K562 (cell line): ENCODE data around the gene ADAT1. TPM values are rescaled to one million over a fixed set of nuclear protein-coding genes. Genes with fewer than 3 reads are reported as not detected.
A peak's percentile ranks its signal among the peaks of the same experiment; 100 is the strongest.

Experiments used
- BRD9 ChIP-seq: fragments of 450-650 bp; IDR thresholded peaks from 2 replicates; pipeline ENCODE4 v1.6.1; 2018; ENCODE audit warnings: low read depth; ENCODE audit not compliant: partially characterized antibody
- COPS2 ChIP-seq: fragments of 450-650 bp; conservative IDR thresholded peaks from 2 replicates; pipeline ENCODE4 v1.6.1; 2016; ENCODE audit warnings: mild to moderate bottlenecking, moderate library complexity
- EP300 ChIP-seq: IDR thresholded peaks from 2 replicates; pipeline ENCODE4 v1.6.1; 2012; ENCODE audit warnings: low read length, improper control_type of control experiment
- EP400 ChIP-seq: fragments of 450-650 bp; IDR thresholded peaks from 2 replicates; pipeline ENCODE4 v1.6.1; 2017; ENCODE audit warnings: antibody characterized with exemption, mild to moderate bottlenecking, moderate library complexity
- ETV1 ChIP-seq: fragments of 450-650 bp; conservative IDR thresholded peaks from 2 replicates; pipeline ENCODE4 v1.6.1; 2016; ENCODE audit warnings: missing genetic modification characterization, control low read depth, low read depth, missing compliant biosample characterization
- ETV5 ChIP-seq: sonication (generic); formaldehyde crosslinking; IDR thresholded peaks from 2 replicates; pipeline ENCODE4 v1.4.0; 2020; ENCODE audit warnings: low read depth, mild to moderate bottlenecking, missing genetic modification reagents
- FOXP1 ChIP-seq: sonication (generic); formaldehyde crosslinking; IDR thresholded peaks from 2 replicates; pipeline ENCODE4 v1.8.0; 2022; ENCODE audit warnings: mild to moderate bottlenecking, missing genetic modification reagents
- HDAC6 ChIP-seq: IDR thresholded peaks from 2 replicates; pipeline ENCODE4 v1.6.1; 2012; ENCODE audit warnings: low read depth, mild to moderate bottlenecking, control low read depth, inconsistent platforms, low read length, moderate library complexity
- HEY1 ChIP-seq: fragments of 250-450 bp; sonication (Bioruptor Pico); IDR thresholded peaks from 2 replicates; pipeline ENCODE4 v1.5.0; 2020; ENCODE audit warnings: mild to moderate bottlenecking, moderate library complexity, borderline replicate concordance
- HMGXB4 ChIP-seq: sonication (generic); formaldehyde crosslinking; IDR thresholded peaks from 2 replicates; pipeline ENCODE4 v1.8.1; 2023; ENCODE audit warnings: mild to moderate bottlenecking, missing genetic modification reagents
- KDM5B ChIP-seq: fragments of 200-600 bp; sonication (generic); IDR thresholded peaks from 2 replicates; pipeline ENCODE4 v1.6.1; 2012; ENCODE audit warnings: low read depth, mild to moderate bottlenecking, moderate library complexity, low read length, control low read depth, inconsistent platforms; ENCODE audit not compliant: insufficient replicate concordance
- MEIS2 ChIP-seq: fragments of 450-650 bp; IDR thresholded peaks from 2 replicates; pipeline ENCODE4 v1.6.1; 2014; ENCODE audit warnings: mild to moderate bottlenecking; ENCODE audit not compliant: partially characterized antibody
- MIER1 ChIP-seq: fragments of 450-650 bp; IDR thresholded peaks from 2 replicates; pipeline ENCODE4 v1.6.1; 2016; ENCODE audit warnings: antibody characterized with exemption, mild to moderate bottlenecking, low read depth
- NR1H2 ChIP-seq: sonication (generic); formaldehyde crosslinking; IDR thresholded peaks from 2 replicates; pipeline ENCODE4 v1.4.0; 2020; ENCODE audit warnings: mild to moderate bottlenecking, missing genetic modification reagents
- SFPQ ChIP-seq: fragments of 200-400 bp; formaldehyde crosslinking; IDR thresholded peaks from 2 replicates; pipeline ENCODE4 v1.6.1; 2017; ENCODE audit warnings: mild to moderate bottlenecking, low read depth, low read length, moderate library complexity
- SRSF1 ChIP-seq: fragments of 200-400 bp; formaldehyde crosslinking; IDR thresholded peaks from 2 replicates; pipeline ENCODE4 v1.6.1; 2017; ENCODE audit warnings: mild to moderate bottlenecking, low read depth, low read length, moderate library complexity
- TBL1XR1 ChIP-seq, 2 experiments: IDR thresholded peaks; 2 replicates each; pipeline ENCODE4 v1.6.1; 2012; ENCODE audit warnings: improper control_type of control experiment in 2 of 2, low read length in 2 of 2, mild to moderate bottlenecking in 1 of 2
- TEAD4 ChIP-seq, 2 experiments: sonication (generic) in 1 of 2; formaldehyde crosslinking in 1 of 2; IDR thresholded peaks; 2 replicates each; pipeline versions ENCODE4 v1.6.1 to v1.8.0; 2012 to 2022; ENCODE audit warnings: borderline replicate concordance in 1 of 2, inconsistent platforms in 1 of 2, low read length in 1 of 2, mild to moderate bottlenecking in 1 of 2, missing genetic modification reagents in 1 of 2
- ZEB2 ChIP-seq: fragments of 450-650 bp; IDR thresholded peaks from 2 replicates; pipeline ENCODE4 v1.6.1; 2016
- ZNF23 ChIP-seq: fragments of 250-450 bp; sonication (Bioruptor Pico); IDR thresholded peaks from 2 replicates; pipeline ENCODE4 v1.4.0; 2020; ENCODE audit warnings: mild to moderate bottlenecking
- ZNF830 ChIP-seq: fragments of 250-450 bp; sonication (Bioruptor Pico); IDR thresholded peaks from 2 replicates; pipeline ENCODE4 v1.5.0; 2021; ENCODE audit warnings: mild to moderate bottlenecking
- polyA plus RNA-seq, 8 experiments: library from polyadenylated mRNA; depleted of rRNA in 4 of 8; stranded (reverse) in 5 of 8; unstranded in 3 of 8; fragments of >200 nt; fragmentation: Nextera tagmentation in 2 of 8; fragmentation: Illumina TruSeq in 1 of 8; extraction: Ambion mirVana in 2 of 8; extraction: Trizol in 1 of 8; gene quantifications; 2 replicates each; pipeline versions ENCODE4 v1.2.1 to v1.2.3, GENCODE V29; 2011 to 2014; ENCODE audit warnings: inconsistent platforms in 1 of 8, missing spikeins in 1 of 8
- total RNA-seq, 7 experiments: library from RNA; depleted of rRNA in 6 of 7; stranded (reverse); fragments of >200 nt in 6 of 7; fragmentation: Illumina TruSeq in 2 of 7; extraction: Trizol in 2 of 7; gene quantifications; 2 replicates each; pipeline versions ENCODE4 v1.2.1 to v1.2.3, GENCODE V29; 2011 to 2021; ENCODE audit warnings: low replicate concordance in 1 of 7
- TF ChIP-seq, protein P1 (sequence below): fragments of 250-450 bp; sonication (Bioruptor Pico); IDR thresholded peaks from 2 replicates; pipeline ENCODE4 v1.4.0; 2020; ENCODE audit warnings: mild to moderate bottlenecking, moderate library complexity, borderline replicate concordance

Gene ADAT1
- total and polyA plus RNA-seq, 9 of the 15 experiments (the other 6 are each of a cell fraction or from before 2014, with no cell fraction given), result 16.0 to 36.7 (median 28.2) TPM

DNA sequence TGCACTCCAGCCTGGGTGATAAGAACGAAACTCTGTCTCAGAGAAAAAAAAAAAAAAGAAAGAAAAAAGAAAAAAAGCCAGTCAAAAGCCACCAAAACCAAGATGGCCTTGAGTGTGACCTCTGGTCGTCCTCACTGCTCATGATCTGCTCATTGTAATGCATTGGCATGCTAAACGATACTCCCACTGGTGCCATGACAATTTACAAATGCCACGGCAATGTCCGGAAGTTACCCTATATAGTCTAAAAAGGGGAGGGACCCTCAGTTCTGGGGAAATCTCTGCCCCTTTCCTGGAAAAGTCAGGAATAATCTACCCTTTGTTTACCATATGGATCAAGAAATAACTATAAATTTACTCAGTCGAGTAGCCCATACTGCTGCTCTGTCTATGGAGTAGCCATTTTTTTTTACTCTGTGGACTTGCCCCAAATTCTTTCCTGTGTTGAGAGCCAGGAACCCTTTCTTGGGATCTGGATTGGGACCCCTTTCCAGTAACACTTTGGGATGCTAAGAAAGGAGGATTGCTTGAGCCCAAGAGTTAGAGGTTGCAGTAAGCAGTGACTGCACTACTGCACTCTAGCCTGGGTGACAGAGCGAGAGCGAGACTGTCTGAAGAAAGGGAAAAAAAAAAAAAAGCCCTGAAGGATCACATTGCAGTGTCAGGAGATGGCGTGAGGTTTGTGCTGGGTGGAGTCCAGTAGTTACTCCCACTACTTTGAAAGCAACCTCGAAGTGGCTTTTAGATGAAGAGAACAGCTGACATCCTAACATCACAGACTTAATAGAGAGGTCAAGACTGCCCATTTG lies 63.3 kb downstream of the ADAT1 start (continued):
- TF ChIP-seq TEAD4 (IDR thresholded peaks at IDR 0.05; ENCODE audit: low read length), result no peak
- no peak for TF ChIP-seq TEAD4 (CRISPR knock-in tag; IDR thresholded peaks at IDR 0.05; ENCODE audit: borderline replicate concordance)
- TF ChIP-seq MEIS2, result peak; percentile 16
- no peak for TF ChIP-seq ZNF830 (CRISPR knock-in tag)
- no peak for TF ChIP-seq ZEB2
- TF ChIP-seq NR1H2 (CRISPR knock-in tag), result no peak
- TF ChIP-seq, protein P1, sequence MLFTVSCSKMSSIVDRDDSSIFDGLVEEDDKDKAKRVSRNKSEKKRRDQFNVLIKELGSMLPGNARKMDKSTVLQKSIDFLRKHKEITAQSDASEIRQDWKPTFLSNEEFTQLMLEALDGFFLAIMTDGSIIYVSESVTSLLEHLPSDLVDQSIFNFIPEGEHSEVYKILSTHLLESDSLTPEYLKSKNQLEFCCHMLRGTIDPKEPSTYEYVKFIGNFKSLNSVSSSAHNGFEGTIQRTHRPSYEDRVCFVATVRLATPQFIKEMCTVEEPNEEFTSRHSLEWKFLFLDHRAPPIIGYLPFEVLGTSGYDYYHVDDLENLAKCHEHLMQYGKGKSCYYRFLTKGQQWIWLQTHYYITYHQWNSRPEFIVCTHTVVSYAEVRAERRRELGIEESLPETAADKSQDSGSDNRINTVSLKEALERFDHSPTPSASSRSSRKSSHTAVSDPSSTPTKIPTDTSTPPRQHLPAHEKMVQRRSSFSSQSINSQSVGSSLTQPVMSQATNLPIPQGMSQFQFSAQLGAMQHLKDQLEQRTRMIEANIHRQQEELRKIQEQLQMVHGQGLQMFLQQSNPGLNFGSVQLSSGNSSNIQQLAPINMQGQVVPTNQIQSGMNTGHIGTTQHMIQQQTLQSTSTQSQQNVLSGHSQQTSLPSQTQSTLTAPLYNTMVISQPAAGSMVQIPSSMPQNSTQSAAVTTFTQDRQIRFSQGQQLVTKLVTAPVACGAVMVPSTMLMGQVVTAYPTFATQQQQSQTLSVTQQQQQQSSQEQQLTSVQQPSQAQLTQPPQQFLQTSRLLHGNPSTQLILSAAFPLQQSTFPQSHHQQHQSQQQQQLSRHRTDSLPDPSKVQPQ (CRISPR knock-in tag), result no peak
- no peak for TF ChIP-seq ZNF23 (CRISPR knock-in tag)
- TF ChIP-seq MIER1, result no peak
- TF ChIP-seq SFPQ, result no peak
- no peak for TF ChIP-seq HEY1 (CRISPR knock-in tag)
- TF ChIP-seq HMGXB4, result no peak
- no peak for TF ChIP-seq COPS2
- no peak for TF ChIP-seq HDAC6
- TF ChIP-seq EP300, result peak; percentile 53; the same call in 1 of the 2 replicates
- 0 out of 2 replicates have a peak, but pooled peaks have one; percentile 28 for TF ChIP-seq EP400
- no peak for TF ChIP-seq FOXP1 (CRISPR knock-in tag)
- TF ChIP-seq BRD9, result peak; percentile 26
- no peak for TF ChIP-seq TBL1XR1 (IDR thresholded peaks at IDR 0.05; ENCODE audit: low read length in 2 of 2)
- TF ChIP-seq KDM5B, result peak; percentile 61
- no peak for TF ChIP-seq ETV5 (CRISPR knock-in tag)
- peak; percentile 64; the same call in 1 of the 2 replicates for TF ChIP-seq ETV1 (tag)
- no peak for TF ChIP-seq SRSF1
